Spleen (tissue), 7 donors: ENCODE results near the gene FAP.

ENCODE experiments used
- CTCF ChIP-seq, 11 experiments: fragments of 200-600 bp in 7 of 11; fragments of 450-650 bp in 4 of 11; sonication (generic) in 4 of 11; IDR thresholded peaks in 8 of 11; conservative IDR thresholded peaks in 3 of 11; 1 replicate in 7 of 11; 2 replicates in 4 of 11; pipeline versions ENCODE4 v1.4.0 to v1.8.0; 2016 to 2021; ENCODE audit warnings: antibody characterized with exemption in 11 of 11, inconsistent platforms in 4 of 11, mild to moderate bottlenecking in 1 of 11
- POLR2A ChIP-seq, 3 donors: fragments of 450-650 bp; IDR thresholded peaks; one replicate each; pipeline ENCODE4 v1.5.1; 2017; ENCODE audit warnings: antibody characterized with exemption in 3 of 3, mild to moderate bottlenecking in 1 of 3
- POLR2AphosphoS5 ChIP-seq, 3 donors: sonication (generic); formaldehyde crosslinking; IDR thresholded peaks; one replicate each; pipeline ENCODE4 v1.5.1; 2017; ENCODE audit warnings: antibody characterized with exemption in 3 of 3
- donor health status: DM: no; HTN: no; CAD: no; lungs with moderate emphysema.
- donor health status: DM: no; HTN: no; CAD: no.
- donor health status: DM: no; HTN: no; CAD: no.

GRCh38 chr2:162210385-162210784 lies 32.9 kb downstream of the FAP start:
- TF ChIP-seq POLR2A (IDR thresholded peaks at IDR 0.05) (no peak), CTCF (IDR thresholded peaks at IDR 0.05 in 8 of 11, conservative IDR thresholded peaks at IDR 0.05 in 3 of 11) (no peak), POLR2AphosphoS5 (IDR thresholded peaks at IDR 0.05) (no peak)
